Kidney (tissue), 14 donors: Measurements from ENCODE around the gene PRAMEF1. TPM values are rescaled to one million over a fixed set of nuclear protein-coding genes. Genes with fewer than 3 reads are reported as not detected.

Experiments used
- DNase-seq, 5 donors: peaks; one replicate each; pipeline ENCODE4 v3.0.0-alpha.2; 2013 to 2020
- FAIRE-seq: peaks from 2 replicates; lab custom pipeline; 2012; peaks lifted over from hg19 to GRCh38; lab: Jason Lieb, UNC
- H3K27ac ChIP-seq, 2 donors: one replicate each; pipeline ENCODE4 v1.7.0; 2013; ENCODE audit warnings: low read depth in 2 of 2, low read length in 2 of 2, inconsistent platforms in 1 of 2
- H3K27me3 ChIP-seq: one replicate; pipeline ENCODE4 v1.7.1; 2013; ENCODE audit warnings: low read length, inconsistent platforms; ENCODE audit not compliant: control insufficient read depth, insufficient read depth
- H3K36me3 ChIP-seq, 3 donors: one replicate each; pipeline versions ENCODE4 v1.7.0 to v1.7.1; 2013; ENCODE audit warnings: low read length in 3 of 3, control low read depth in 1 of 3, inconsistent platforms in 1 of 3; ENCODE audit not compliant: insufficient read depth in 3 of 3, control insufficient read depth in 2 of 3
- H3K4me1 ChIP-seq, 3 donors: one replicate each; pipeline versions ENCODE4 v1.7.0 to v1.7.1; 2013; ENCODE audit warnings: low read length in 3 of 3, inconsistent platforms in 1 of 3, low read depth in 1 of 3; ENCODE audit not compliant: control insufficient read depth in 2 of 3, insufficient read depth in 2 of 3
- H3K4me3 ChIP-seq, 3 donors: one replicate each; pipeline versions ENCODE4 v1.7.0 to v1.8.1; 2013; ENCODE audit warnings: low read length in 3 of 3, control low read depth in 1 of 3, inconsistent platforms in 1 of 3
- H3K9ac ChIP-seq, 3 donors: one replicate each; pipeline versions ENCODE4 v1.7.0 to v1.7.1; 2013; ENCODE audit warnings: low read length in 3 of 3, control low read depth in 1 of 3, inconsistent platforms in 1 of 3
- H3K9me3 ChIP-seq, 3 donors: one replicate each; pipeline versions ENCODE4 v1.7.0 to v1.7.1; 2013; ENCODE audit warnings: low read length in 3 of 3, control low read depth in 1 of 3, inconsistent platforms in 1 of 3; ENCODE audit not compliant: control insufficient read depth in 2 of 3, insufficient read depth in 1 of 3
- intact Hi-C: fragments of 100-400 bp; cut with DNase I; formaldehyde crosslinking; loops from one replicate; pipeline ENCODE4 v1.11.1; 2022
- polyA plus RNA-seq: library from polyadenylated mRNA; stranded (reverse); fragments of 350-450 nt; fragmentation: Illumina TruSeq; extraction: RNeasy Lipid Tissue Mini Kit (QIAGEN cat#74804); gene quantifications from one replicate; pipeline ENCODE4 v1.2.3, GENCODE V29; 2014; ENCODE audit warnings: low read depth, low replicate concordance; ENCODE audit not compliant: insufficient read depth
- total RNA-seq: library from RNA; stranded (reverse); fragmentation: NEBNext Ultra II Directional; extraction: Animal tissue kit (Norgen Biotek cat#: 25700); gene quantifications from one replicate; pipeline ENCODE4 v1.2.1, GENCODE V29; 2021
- TF ChIP-seq, protein P1 (sequence below): IDR thresholded peaks from 3 replicates; pipeline ENCODE4 v1.5.1; 2012; ENCODE audit warnings: mild to moderate bottlenecking, moderate library complexity, borderline replicate concordance; ENCODE audit not compliant: insufficient read depth; ENCODE audit errors: extremely low read depth
- donor health status: control.
- donor health status: control.
- donor health status: control.
- donor health status: control.
- donor health status: control.
- donor health status: DM: yes; HTN: yes; CAD: no.
- donor health status: Normal renal cell carcinoma (clear cell type).

PRAMEF1 gene
- total and polyA plus RNA-seq, 2 donors from 2014 or later = not detected

DNA sequence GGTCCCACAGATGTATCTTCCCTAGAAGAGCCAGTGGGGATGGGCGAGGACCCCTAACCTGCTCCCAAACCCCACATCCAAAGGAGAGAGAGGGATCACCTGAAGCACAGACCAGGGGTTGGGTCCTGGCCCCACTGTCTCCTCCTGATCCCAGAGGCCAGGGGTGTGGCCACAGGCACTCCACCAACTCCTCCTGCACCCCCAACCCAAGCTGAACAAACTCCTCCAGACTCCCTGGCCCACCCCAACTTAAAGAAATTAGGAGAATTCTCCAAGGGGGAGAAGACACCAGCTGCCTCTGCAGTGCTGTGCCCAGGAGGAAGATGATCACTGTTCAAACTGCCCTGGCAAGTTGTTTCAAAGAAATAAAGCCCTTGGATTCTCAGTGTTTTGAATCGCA lies 22.2 kb upstream of the PRAMEF1 start:
- intact Hi-C loops = no loop called here
- no peaks in the 10 kb centered on the region for H3K36me3 ChIP-seq
- no peaks in the 10 kb centered on the region for H3K9me3 ChIP-seq
- no peak for FAIRE-seq
- no peak overlapping the region for H3K9ac ChIP-seq
- TF ChIP-seq, protein P1, sequence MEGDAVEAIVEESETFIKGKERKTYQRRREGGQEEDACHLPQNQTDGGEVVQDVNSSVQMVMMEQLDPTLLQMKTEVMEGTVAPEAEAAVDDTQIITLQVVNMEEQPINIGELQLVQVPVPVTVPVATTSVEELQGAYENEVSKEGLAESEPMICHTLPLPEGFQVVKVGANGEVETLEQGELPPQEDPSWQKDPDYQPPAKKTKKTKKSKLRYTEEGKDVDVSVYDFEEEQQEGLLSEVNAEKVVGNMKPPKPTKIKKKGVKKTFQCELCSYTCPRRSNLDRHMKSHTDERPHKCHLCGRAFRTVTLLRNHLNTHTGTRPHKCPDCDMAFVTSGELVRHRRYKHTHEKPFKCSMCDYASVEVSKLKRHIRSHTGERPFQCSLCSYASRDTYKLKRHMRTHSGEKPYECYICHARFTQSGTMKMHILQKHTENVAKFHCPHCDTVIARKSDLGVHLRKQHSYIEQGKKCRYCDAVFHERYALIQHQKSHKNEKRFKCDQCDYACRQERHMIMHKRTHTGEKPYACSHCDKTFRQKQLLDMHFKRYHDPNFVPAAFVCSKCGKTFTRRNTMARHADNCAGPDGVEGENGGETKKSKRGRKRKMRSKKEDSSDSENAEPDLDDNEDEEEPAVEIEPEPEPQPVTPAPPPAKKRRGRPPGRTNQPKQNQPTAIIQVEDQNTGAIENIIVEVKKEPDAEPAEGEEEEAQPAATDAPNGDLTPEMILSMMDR = no peak
- no peaks in the 10 kb centered on the region for H3K27me3 ChIP-seq
- DNase-seq = no peak
- no peaks in the 10 kb centered on the region for H3K4me1 ChIP-seq
- no peak overlapping the region for H3K4me3 ChIP-seq
- H3K27ac ChIP-seq = no peak overlapping the region

DNA sequence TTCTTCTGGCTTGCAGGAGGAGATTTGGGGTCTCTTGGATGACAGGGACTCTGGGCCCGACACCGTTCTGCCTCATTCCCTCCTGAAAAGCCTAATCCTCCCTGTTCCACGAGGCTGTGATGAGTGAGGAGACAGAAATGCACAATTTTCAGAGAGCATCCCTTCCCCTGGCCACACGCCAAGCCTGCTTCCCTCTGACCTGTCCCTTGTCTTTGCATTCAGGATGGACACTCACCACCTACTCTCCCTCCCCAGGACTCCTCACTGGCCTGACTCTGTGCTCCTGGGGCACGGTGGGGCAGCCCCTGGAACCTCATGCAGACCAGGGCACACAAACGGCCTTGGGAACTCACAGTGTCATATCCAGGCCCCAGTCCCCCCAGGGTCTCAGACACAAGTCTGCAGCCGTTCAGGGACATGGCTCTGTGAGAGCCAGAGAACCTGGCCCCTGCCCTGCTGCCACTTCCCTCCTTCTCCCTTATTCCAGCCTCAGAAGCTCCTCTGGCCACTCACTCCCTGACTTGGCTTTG lies 21.2 kb upstream of the PRAMEF1 start:
- Histone ChIP-seq H3K9me3 (no peaks in the 10 kb centered on the region), H3K4me3 (no peak overlapping the region), H3K27me3 (no peaks in the 10 kb centered on the region), H3K9ac (no peak overlapping the region), H3K4me1 (no peaks in the 10 kb centered on the region), H3K36me3 (no peaks in the 10 kb centered on the region), H3K27ac (no peak overlapping the region)
- intact Hi-C loops = no loop called here
- TF ChIP-seq, protein P1 = no peak
- DNase-seq (no peak), FAIRE-seq (no peak)

DNA sequence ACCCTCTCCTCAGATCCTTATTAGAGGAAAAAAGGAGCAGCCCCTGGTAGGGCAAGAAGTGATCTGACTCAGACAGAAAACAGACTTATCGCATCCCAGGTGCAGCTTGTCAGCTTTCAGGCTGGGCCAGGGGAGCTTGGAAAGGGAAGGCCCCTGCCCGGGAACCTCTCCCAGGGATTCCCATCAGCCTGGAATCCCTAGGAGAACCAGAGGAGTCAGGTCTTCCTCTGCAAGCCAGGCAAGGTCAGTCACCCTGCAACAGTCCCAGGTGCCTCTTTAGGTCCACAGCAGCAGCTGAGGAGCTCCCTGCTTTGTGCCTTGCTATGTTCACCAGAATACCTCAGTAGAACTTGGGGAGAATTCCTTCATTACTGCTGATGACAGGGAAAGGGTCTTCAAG lies 20.6 kb upstream of the PRAMEF1 start:
- Histone ChIP-seq H3K9me3 (no peaks in the 10 kb centered on the region), H3K36me3 (no peaks in the 10 kb centered on the region), H3K27ac (no peak overlapping the region), H3K9ac (no peak overlapping the region), H3K4me1 (no peaks in the 10 kb centered on the region), H3K4me3 (no peak overlapping the region), H3K27me3 (no peaks in the 10 kb centered on the region)
- TF ChIP-seq, protein P1 = no peak
- FAIRE-seq (no peak), DNase-seq (no peak)
- intact Hi-C loops = no loop called here

DNA sequence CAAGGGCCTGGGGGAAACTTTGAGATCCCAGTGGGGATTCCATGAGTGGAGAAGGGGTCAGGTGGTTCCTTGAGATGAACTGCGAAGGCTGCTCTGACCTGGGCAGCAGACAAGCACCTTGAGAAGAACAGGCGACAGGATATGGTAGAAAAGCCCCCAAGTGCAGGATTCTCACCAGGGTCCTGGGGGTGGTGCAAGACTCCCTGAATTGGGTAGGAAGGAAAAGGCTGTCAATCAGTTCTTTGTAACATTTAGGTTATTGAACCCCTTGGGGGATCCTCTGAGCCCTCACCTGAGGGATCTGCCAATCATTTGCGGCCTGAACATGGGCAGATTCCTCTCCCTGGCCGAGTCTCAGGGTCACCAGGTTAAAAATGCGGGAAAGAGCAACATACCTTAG lies 20.0 kb upstream of the PRAMEF1 start:
- no peak overlapping the region for H3K27ac ChIP-seq
- DNase-seq (no peak), FAIRE-seq (no peak)
- H3K27me3 ChIP-seq = no peaks in the 10 kb centered on the region
- no peak overlapping the region for H3K9ac ChIP-seq
- TF ChIP-seq, protein P1 = no peak
- H3K36me3 ChIP-seq = no peaks in the 10 kb centered on the region
- intact Hi-C loops = no loop called here
- H3K9me3 ChIP-seq = no peaks in the 10 kb centered on the region
- H3K4me1 ChIP-seq = no peaks in the 10 kb centered on the region
- H3K4me3 ChIP-seq = no peak overlapping the region
